ENCODE measurements around the gene ZBTB43.

ZBTB43 gene

GRCh38 chr9:126830827-126831226, 26.0 kb downstream of the ZBTB43 start:
- DNase-seq (ENCODE audit: low read depth in 2 of 2) = no peak

- no peak for DNase-seq (ENCODE audit: low read depth in 2 of 2)
Measured at GRCh38 chr9:126832440-126832839, 27.6 kb downstream of the ZBTB43 start.

- no peak for DNase-seq (ENCODE audit: low read depth in 2 of 2)
Measured at GRCh38 chr9:126833020-126833419, 28.2 kb downstream of the ZBTB43 start.

- no peak for DNase-seq (ENCODE audit: low read depth in 2 of 2)
Measured at GRCh38 chr9:126833710-126834345, 29.0 kb downstream of the ZBTB43 start.

GRCh38 chr9:126834672-126835071, 29.8 kb downstream of the ZBTB43 start:
- DNase-seq (ENCODE audit: low read depth in 2 of 2) = no peak

GRCh38 chr9:126836216-126836615, 31.4 kb downstream of the ZBTB43 start:
- DNase-seq (ENCODE audit: low read depth in 2 of 2) = no peak

GRCh38 chr9:126838055-126838811, 33.4 kb downstream of the ZBTB43 start:
- no peak for DNase-seq (ENCODE audit: low read depth in 2 of 2)

GRCh38 chr9:126838895-126839294, 34.1 kb downstream of the ZBTB43 start:
- DNase-seq (ENCODE audit: low read depth in 2 of 2) = no peak

GRCh38 chr9:126839301-126839700, 34.5 kb downstream of the ZBTB43 start:
- no peak for DNase-seq (ENCODE audit: low read depth in 2 of 2)

- DNase-seq (ENCODE audit: low read depth in 2 of 2) = no peak
Measured at GRCh38 chr9:126842220-126842842, 37.5 kb downstream of the ZBTB43 start.

- DNase-seq (ENCODE audit: low read depth in 2 of 2) = no peak
Measured at GRCh38 chr9:126842977-126843799, 38.3 kb downstream of the ZBTB43 start.

GRCh38 chr9:126844085-126844484, 39.2 kb downstream of the ZBTB43 start:
- no peak for DNase-seq (ENCODE audit: low read depth in 2 of 2)

GRCh38 chr9:126847051-126847450, 42.2 kb downstream of the ZBTB43 start:
- no peak for DNase-seq (ENCODE audit: low read depth in 2 of 2)

- DNase-seq (ENCODE audit: low read depth in 2 of 2) = no peak
Measured at GRCh38 chr9:126849591-126850225, 44.9 kb downstream of the ZBTB43 start.

- DNase-seq (ENCODE audit: low read depth in 2 of 2) = no peak
Measured at GRCh38 chr9:126851286-126851880, 46.5 kb downstream of the ZBTB43 start.

- no peak for DNase-seq (ENCODE audit: low read depth in 2 of 2)
Measured at GRCh38 chr9:126852086-126852688, 47.3 kb downstream of the ZBTB43 start.

GRCh38 chr9:126853667-126854066, 48.8 kb downstream of the ZBTB43 start:
- DNase-seq (ENCODE audit: low read depth in 2 of 2) = no peak

- DNase-seq (ENCODE audit: low read depth in 2 of 2) = no peak
Measured at GRCh38 chr9:126854734-126855133, 49.9 kb downstream of the ZBTB43 start.

GRCh38 chr9:126856326-126856877, 51.6 kb downstream of the ZBTB43 start:
- no peak for DNase-seq (ENCODE audit: low read depth in 2 of 2)

- no peak for DNase-seq (ENCODE audit: low read depth in 2 of 2)
Measured at GRCh38 chr9:126857261-126857960, 52.6 kb downstream of the ZBTB43 start.

Measured in stimulated activated CD4-positive, alpha-beta T cell treated with anti-CD3 and anti-CD28 coated beads, Interleukin-1b, Interleukin-23, amount 100 ng/mL, for 1 hour (primary cell).